ENCODE measurements around the gene TTC28. TPM values are rescaled to one million over a fixed set of nuclear protein-coding genes. Genes with fewer than 3 reads are reported as not detected.

The TTC28 gene
- total and polyA plus RNA-seq, 2 donors (not counting 3 experiments of a cell fraction or from before 2014, with no cell fraction given), result 16.5 to 51.1 TPM

DNA sequence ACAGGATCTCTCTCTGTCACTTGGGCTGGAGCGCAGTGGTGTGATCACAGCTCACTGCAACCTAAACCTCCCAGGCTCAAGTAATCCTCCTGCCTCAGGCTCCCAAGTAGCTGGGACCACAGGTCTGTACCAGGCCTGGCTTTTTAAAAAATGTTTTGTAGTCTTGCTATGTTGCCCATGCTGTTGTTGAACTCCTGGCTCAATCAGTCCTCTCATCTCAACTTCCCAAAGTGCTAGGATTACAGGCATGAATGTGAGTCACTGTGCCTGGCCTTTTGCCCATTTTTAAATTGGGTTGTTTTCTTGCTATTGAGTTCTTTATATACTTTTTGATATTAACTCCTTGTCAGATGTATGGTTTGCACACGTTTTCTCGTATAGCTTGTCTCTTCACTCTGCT lies 727.5 kb downstream of the TTC28 start:
- Histone ChIP-seq H3K9me3 (replicated peaks; ENCODE audit: control insufficient read depth, insufficient read depth, low read length) (no peaks in the 10 kb centered on the region), H3K27ac (ENCODE audit: insufficient read depth, low read depth, low read length) (no peak overlapping the region), H2AFZ (ENCODE audit: low read depth, low read length) (no peak overlapping the region), H3K9me1 (replicated peaks; ENCODE audit: control insufficient read depth, extremely low read depth, insufficient read depth, low read length) (no peaks in the 10 kb centered on the region), H3K4me1 (ENCODE audit: control insufficient read depth, extremely low read depth, insufficient read depth, low read length) (peaks cover 5% of the 10 kb centered on the region), H4K20me1 (replicated peaks; ENCODE audit: control insufficient read depth, extremely low read depth, insufficient read depth, low read length) (no peaks in the 10 kb centered on the region), H3K4me2 (ENCODE audit: insufficient read depth, low read length) (no peak overlapping the region), H3K27me3 (ENCODE audit: control insufficient read depth in 2 of 2, insufficient read depth in 2 of 2, low read length in 2 of 2) (no peaks in the 10 kb centered on the region), H3K36me3 (ENCODE audit: control insufficient read depth in 2 of 2, extremely low read depth in 1 of 2, insufficient read depth in 2 of 2, low read length in 2 of 2) (no peaks in the 10 kb centered on the region), H3K4me3 (replicated peaks in 1 of 3; ENCODE audit: insufficient read depth in 1 of 3, low read depth in 1 of 3, low read length in 3 of 3) (no peak overlapping the region), H3K9ac (replicated peaks; ENCODE audit: extremely low read depth, insufficient read depth, low read length) (no peak overlapping the region), H3K79me2 (ENCODE audit: control insufficient read depth, insufficient read depth, low read length) (no peaks in the 10 kb centered on the region)
- dilution Hi-C loops (cut with MboI; ENCODE audit: extremely low pct_ligation_motif_present, low sequenced_read_pairs) (no loop called here), intact Hi-C loops (cut with micrococcal nuclease) (no loop called here)
- POLR2A ChIA-PET, result no interaction called here
- CTCF ChIA-PET, result interaction anchor here (1.3 kb wide), 1 partner anchor 65 kb away, joined by 4 read pairs; no protein-coding TSS in a partner anchor
- DNase-seq (ENCODE audit: low read depth, low spot score), result peak; percentile 87
- no TSS peak for BruUV-seq (replicated peaks)
- TF ChIP-seq FOS (IDR thresholded peaks at IDR 0.05; ENCODE audit: borderline replicate concordance, insufficient read depth, low read length) (peak; percentile 42), EZH2 (IDR thresholded peaks at IDR 0.05; ENCODE audit: borderline replicate concordance, low read depth, low read length, severe bottlenecking) (no peak)
- peak; percentile 56 for FAIRE-seq

GRCh38 chr22:27949421-27949820 lies 730.2 kb downstream of the TTC28 start:
- Histone ChIP-seq H3K27me3 (ENCODE audit: control insufficient read depth in 2 of 2, insufficient read depth in 2 of 2, low read length in 2 of 2) (no peaks in the 10 kb centered on the region), H3K4me2 (ENCODE audit: insufficient read depth, low read length) (no peak overlapping the region), H3K36me3 (ENCODE audit: control insufficient read depth in 2 of 2, extremely low read depth in 1 of 2, insufficient read depth in 2 of 2, low read length in 2 of 2) (no peaks in the 10 kb centered on the region), H3K4me1 (ENCODE audit: control insufficient read depth, extremely low read depth, insufficient read depth, low read length) (peaks cover 5% of the 10 kb centered on the region), H3K9ac (replicated peaks; ENCODE audit: extremely low read depth, insufficient read depth, low read length) (no peak overlapping the region), H3K79me2 (ENCODE audit: control insufficient read depth, insufficient read depth, low read length) (no peaks in the 10 kb centered on the region), H3K4me3 (replicated peaks in 1 of 3; ENCODE audit: insufficient read depth in 1 of 3, low read depth in 1 of 3, low read length in 3 of 3) (no peak overlapping the region), H4K20me1 (replicated peaks; ENCODE audit: control insufficient read depth, extremely low read depth, insufficient read depth, low read length) (no peaks in the 10 kb centered on the region), H3K27ac (ENCODE audit: insufficient read depth, low read depth, low read length) (no peak overlapping the region), H2AFZ (ENCODE audit: low read depth, low read length) (no peak overlapping the region), H3K9me3 (replicated peaks; ENCODE audit: control insufficient read depth, insufficient read depth, low read length) (no peaks in the 10 kb centered on the region), H3K9me1 (replicated peaks; ENCODE audit: control insufficient read depth, extremely low read depth, insufficient read depth, low read length) (no peaks in the 10 kb centered on the region)
- CTCF ChIA-PET, result interaction anchor here (0.7 to 1.8 kb wide), 4 partner anchors 10 to 50 kb away, joined by 3 to 4 read pairs (median 3); partner anchors contain the start of gene PITPNB
- DNase-seq (ENCODE audit: low read depth, low spot score) (no peak), FAIRE-seq (no peak)
- dilution Hi-C loops (cut with MboI; ENCODE audit: extremely low pct_ligation_motif_present, low sequenced_read_pairs) (no loop called here), intact Hi-C loops (cut with micrococcal nuclease) (no loop called here)
- POLR2A ChIA-PET, result no interaction called here
- BruUV-seq (replicated peaks), result no TSS peak
- TF ChIP-seq EZH2 (IDR thresholded peaks at IDR 0.05; ENCODE audit: borderline replicate concordance, low read depth, low read length, severe bottlenecking) (no peak), CTCF (IDR thresholded peaks at IDR 0.05; ENCODE audit: extremely low read depth in 1 of 2, insufficient read depth in 1 of 2, low read depth in 1 of 2, low read length in 2 of 2) (no peak), POLR2A (IDR thresholded peaks at IDR 0.05; ENCODE audit: low read depth, low read length) (no peak), JUN (IDR thresholded peaks at IDR 0.05; ENCODE audit: borderline replicate concordance, insufficient read depth, insufficient read length, low read depth) (no peak), FOS (IDR thresholded peaks at IDR 0.05; ENCODE audit: borderline replicate concordance, insufficient read depth, low read length) (no peak), GATA2 (IDR thresholded peaks at IDR 0.05; ENCODE audit: insufficient read depth, insufficient read length, low read depth, low read length) (no peak), MAX (IDR thresholded peaks at IDR 0.05; ENCODE audit: insufficient read depth, insufficient read length) (no peak), POLR2AphosphoS5 (IDR thresholded peaks at IDR 0.05; ENCODE audit: insufficient read depth, low read depth, low read length) (no peak), MYC (IDR thresholded peaks at IDR 0.05; ENCODE audit: low read depth, low read length) (no peak)

All from endothelial cell of umbilical vein (primary cell).